Right kidney (tissue), 1 donor: ENCODE data around the gene AP1M1.
"Not testable (repeated sequence)": the region's sequence is repeated elsewhere in the genome, so short reads cannot be mapped to it uniquely, and the experiment has no call there.

ENCODE experiments used
- DNase-seq: peaks from one replicate; pipeline ENCODE4 v3.0.0-alpha.2; 2016

The AP1M1 gene

DNA sequence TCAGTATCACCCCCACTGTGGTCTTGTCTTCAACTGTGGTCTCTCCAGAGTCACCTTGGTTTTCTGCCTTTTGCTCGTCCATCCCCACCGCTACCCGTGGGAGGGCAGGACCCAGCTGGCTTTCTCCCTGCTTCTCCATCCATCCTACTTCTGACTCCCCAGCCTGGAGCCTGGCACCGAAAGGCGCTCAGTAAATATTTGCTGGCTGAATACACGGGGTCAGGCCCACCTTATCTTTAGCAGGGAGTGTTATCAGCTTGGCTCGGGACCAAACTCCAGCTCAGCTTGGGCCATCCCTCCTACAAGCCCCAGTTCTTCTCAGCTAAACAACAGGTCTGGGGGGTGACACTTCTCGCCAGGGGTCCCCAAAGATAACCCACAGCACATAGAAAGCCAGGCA is 64.9 kb downstream of the AP1M1 start:
- no peak for DNase-seq

DNA sequence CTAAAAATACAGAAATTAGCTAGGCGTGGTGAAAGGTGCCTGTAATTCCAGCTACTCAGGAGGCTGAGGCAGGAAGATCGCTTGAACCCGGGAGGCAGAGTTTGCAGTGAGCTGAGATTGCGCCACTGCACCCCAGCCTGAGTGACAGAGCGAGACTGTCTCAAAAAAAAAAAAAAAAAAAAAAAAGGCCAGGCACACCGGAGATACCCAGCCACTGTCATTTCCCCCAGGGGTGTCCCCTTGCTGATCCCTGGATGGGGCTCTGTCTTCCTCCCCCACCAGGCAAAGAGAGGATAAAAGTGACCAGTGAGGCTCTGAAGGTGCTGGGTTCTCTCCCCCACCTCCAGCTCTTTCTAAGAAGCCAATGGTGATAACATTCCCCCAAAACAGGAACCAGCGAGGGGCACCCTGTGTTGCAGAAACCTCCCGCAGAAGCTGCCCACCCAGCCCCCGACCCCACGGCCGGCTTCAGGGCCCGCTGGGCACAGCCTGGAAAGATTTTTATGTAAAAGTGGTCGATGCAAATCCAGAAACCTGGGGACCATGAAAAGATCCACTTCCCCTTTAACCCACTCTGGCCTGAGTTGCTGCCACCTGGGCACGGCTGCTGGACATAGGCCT is 65.5 kb downstream of the AP1M1 start:
- DNase-seq, result no peak

DNA sequence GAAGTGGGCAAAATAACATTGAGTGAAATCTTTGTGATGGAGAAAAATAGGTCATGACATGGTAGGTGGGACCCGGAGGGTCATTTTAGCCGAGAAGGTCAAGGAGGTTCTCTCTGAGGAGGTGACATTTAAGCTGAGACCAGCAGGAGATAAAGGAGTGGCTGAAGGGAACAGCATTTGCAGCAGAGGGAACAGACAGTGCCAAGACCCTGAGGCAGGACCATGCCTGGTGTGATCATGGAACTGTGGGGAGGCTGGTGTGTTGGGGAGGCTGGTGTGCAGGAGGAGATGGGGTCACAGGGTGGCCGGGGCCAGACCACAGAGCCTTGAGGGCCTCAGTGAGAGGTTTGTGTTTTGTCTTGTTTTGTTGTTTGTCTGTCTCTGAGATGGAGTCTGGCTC is 67.5 kb downstream of the AP1M1 start:
- no peak for DNase-seq

DNA sequence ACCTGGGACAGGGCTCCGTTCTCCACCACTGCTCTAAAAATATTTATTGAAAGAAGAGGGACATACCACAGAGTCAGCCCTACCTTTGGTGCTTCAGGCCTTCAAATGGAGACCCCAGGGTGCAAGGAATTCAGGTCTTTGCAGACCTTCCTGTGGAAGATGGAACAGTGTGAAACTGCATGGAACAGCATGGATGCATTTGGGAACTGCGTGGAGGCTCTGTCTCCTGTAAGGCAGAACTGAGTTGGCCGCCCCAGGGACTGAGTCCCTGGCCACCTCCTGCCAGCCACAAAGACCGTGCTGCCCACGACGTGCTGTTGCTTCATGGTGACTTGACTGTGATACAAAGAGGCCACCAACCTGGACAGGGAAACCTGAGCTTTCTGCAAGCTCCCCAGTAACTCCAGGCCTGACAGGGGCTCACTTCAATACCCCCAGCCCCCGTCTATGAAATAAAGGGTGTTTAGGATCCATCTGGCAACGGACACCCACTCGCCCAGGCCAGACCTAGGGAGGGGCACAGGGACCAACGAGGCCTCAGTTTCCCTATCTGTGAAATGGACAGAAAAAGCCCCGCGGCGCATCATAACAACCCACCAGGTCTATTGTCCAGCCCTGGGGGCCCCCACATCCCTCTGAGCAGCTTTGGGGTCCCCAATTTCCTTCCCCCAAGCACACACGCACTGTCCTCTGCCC is 68.3 kb downstream of the AP1M1 start:
- no peak for DNase-seq

DNA sequence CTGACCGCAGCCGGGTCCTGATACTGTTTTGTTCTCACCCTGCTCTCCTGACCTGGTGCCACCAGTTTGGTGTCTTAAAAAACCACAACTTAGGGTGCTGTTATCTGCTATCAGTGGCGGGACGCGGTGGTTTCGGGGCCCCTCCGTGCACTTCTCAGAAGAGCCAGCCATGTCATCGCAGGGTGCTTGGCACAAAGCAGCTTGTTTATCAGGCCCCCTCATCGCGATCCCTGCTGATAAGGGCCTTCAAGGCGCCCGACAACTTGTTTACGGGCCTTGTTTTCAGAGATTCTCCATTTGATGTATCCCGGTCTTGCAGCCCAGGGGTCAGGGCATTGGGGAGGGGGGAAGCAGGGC is 68.9 kb downstream of the AP1M1 start:
- no peak for DNase-seq

DNA sequence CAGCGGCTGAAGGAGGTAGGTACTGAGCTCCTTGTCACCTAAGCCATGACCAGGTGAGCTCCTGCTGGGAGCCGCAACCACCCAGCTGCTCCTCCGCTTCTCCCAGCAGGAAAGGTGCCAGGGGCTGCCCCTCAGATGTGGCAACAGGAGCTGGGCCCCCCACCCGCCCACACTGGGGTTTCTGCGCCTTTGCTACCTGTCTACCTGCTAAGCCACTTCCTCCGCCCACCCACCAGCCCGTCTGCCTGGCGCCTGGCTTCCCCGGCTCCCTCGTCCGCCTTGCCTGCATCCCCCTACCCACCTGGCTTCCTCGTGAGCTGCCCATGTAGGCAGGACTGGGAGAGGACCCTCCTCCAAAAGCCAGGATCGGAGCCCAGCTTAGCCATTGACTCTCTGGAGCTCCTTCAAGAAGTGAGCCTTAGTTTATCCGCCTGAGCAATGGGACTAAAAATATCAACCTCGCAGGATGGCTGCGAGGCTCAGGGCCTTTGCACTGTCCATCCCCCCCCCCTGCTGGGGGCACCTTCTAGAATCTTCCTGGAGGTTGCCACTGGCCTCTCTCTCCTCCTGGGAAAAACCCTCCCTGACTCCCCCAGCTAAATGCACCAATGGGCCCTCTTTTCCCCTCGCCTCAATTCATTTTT is 71.1 kb downstream of the AP1M1 start:
- DNase-seq, result no peak

DNA sequence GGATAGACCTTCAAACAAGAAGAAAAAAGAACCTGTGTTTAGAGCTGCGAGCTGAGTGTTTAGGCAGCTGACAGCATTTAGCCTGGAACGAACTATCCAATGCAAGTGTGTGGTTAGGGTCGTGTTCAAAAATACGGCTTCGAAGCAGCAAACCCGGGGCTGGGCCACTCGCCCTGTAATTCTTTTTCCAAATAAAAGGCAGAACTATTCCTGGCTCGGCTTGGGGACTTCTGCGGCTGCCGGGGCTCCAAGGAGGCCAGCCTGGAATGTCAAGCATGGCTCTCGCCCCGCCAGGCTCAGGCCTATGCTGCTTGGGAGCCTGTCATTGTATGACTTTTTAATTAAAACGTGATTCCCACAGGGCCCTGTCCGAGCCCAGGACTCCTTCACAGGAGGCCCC is 75.2 kb downstream of the AP1M1 start:
- DNase-seq, result no peak

DNA sequence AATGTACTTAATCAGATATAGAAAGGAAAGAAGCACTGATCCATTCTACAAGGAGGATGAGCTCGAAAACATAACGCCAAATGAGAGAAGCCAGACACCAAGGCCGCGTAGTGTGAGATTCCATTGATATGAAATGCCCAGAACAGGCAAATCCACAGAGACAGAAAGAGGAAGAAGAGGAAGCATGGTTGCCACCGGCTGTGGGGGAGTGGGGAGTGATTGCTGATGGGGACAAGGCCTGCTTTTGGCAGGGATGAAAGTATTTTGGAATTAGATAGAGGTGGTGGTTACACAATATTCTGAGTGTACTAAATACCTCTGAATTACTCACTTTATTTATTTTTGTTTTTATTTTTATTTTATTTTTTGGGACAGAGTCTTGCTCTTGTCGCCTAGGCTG is 76.7 kb downstream of the AP1M1 start:
- DNase-seq, result no peak

DNA sequence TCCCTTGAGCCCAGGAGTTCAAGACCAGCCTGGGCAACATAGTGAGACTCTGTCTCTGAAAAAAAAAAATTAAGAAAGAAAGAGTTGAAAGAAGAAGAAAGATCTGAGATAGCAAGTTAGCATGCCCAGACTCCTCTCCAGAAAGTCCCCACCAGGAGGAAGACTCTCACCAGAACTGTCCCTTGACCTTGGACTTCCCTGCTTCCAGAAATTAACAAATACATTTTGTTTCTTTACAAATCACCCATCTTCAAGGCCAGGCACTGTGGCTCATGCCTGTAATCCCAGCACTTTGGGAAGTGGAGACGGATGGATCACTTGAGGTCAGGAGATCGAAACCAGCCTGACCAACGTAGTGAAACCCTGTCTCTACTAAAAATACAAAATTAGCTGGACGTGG is 82.6 kb downstream of the AP1M1 start:
- no peak for DNase-seq

DNA sequence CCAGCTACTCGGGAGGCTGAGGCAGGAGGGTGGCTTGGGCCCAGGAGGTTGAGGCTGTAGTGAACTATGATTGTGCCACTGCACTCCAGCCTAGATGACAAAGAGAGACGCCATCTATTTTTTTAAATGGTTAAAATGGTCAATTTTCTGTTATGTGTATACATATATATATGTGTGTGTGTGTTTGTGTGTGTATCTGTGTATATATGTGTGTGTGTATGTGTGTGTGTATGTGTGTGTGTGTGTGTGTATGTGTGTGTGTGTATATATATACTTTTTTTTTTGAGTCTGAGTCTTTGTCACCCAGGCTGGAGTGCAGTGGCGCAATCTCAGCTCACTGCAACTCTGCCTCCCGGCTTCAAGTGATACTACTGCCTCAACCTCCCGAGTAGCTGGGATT is 84.0 kb downstream of the AP1M1 start:
- no peak for DNase-seq

DNA sequence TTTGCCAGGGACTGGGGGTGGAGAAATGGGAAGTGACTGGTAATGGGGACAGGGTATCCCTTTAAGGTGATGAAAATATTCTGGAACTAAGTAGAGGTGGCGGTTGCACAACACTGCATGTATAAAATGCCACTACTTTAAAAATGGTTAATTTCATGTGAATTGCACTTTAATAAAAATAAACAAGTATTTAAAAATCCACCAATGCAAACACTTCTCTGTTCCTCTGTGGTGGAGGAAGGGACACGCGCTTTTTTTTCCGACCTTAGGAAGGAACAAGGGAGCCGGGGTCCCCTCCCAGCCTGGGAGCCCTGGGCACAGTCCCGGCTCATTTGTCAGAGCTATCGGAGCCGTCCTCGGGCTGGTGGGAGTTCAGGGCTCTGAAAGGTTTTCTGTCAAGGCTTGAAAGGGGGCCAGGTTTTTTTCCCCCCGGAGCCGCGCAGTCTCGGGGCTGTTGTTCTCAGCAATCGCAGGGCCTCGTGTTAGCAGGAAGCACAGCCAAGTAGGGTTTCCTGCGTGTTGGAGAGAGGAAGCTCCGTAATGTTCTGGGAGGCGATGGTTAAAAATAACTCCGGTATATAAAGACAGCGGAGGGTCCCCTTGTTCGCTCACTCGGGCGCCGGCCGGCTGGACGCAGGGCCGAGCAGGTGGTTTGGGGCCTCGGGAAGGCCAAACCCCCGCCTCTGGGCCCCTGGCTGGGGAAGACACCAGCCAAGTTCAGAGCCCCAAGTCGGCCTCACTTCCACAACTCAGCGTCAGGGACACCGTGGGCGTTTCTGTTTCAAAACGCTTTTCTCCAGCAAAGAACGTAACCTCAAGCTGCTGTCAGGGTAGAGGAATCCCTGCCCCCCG is 85.7 kb downstream of the AP1M1 start:
- peak; percentile 79 for DNase-seq

DNA sequence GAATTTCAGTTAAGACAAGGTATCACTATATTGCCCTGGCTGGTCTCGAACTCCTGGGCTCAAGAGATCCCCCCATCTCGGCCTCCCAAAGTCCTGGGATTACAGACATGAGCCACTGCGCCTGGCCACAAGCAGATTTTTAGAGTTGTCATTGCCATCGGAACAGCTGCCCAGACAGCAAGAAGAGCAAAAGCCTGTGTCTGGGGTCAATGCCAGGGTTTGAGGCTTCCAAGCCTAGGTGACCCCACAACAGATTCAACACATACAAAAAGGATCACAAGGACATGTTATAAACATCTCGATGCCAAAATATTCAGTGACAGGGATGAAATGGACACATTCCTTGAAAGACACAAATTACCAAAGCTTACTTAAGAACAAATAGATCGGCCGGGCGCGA is 86.8 kb downstream of the AP1M1 start:
- DNase-seq, result no peak

DNA sequence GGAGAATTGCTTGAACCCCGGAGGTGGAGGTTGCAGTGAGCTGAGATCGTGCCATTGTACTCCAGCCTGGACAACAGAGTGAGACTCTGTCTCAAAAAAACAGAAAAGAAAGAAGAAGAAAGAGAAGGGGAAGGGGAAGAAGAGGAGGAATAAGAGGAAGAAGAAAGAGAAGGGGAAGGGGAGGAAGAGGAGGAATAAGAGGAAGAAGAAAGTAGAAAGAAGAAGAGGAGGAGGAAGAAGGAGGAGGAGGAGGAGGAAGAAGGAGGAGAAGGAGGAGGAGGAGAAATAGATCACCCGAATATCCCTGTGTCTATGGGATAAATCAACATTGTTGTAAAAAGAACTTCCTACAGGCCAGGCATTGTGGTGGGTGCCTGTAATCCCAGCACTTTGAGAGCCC is 87.4 kb downstream of the AP1M1 start:
- DNase-seq, result not testable (repeated sequence)

DNA sequence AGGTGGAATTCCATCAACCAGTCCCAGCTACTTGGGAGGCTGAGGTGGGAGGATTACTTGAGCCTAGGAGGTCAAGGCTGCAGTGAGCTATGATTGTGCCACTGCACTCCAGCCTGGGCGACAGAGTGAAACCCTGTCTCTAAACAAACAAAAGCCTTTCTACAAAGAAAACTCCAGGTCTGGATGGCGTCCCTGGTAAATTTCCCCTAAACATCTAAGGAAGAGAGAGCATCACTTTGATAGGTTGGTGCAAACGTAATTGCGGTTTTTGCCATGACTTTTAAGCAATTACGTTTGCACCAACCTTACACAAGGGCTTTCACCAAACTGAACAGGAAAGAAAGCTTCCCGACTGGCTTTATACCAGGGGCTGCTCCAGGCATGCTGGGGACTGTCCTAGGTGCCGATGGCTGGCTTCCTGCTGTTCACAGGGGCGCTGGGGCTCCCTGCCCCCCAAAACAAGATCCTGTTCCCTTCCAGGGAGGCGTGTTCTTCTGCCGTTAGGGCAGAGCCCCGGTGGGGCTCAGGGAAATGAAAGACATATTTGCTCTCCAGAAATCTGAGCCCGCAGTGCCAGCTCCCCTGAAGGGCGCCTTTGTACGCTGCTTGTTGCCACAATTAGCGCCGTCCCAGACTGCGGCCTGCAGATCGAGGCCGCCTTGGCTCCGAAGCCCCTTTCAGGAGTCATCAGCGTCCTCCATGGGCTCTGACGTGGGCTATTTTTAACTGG is 88.2 kb downstream of the AP1M1 start:
- no peak for DNase-seq

DNA sequence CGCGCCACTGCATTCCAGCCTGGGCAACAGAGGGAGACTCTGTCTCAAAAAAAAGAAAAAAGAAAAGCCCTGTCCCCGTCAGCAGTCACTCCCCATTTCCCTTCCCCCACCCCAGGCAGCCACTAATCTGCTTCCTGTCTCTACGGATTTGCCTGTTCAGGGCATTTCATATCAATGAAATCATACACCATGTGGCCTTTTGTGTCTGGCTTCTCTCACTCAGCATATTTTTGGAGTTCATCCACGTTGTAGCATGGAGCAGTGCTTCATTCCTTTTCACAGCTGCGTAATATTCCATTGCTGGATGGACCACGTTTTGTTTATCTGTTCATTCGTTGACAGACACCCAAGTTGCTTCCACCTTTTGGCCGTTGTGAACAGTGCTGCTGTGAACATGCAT is 90.8 kb downstream of the AP1M1 start:
- no peak for DNase-seq

DNA sequence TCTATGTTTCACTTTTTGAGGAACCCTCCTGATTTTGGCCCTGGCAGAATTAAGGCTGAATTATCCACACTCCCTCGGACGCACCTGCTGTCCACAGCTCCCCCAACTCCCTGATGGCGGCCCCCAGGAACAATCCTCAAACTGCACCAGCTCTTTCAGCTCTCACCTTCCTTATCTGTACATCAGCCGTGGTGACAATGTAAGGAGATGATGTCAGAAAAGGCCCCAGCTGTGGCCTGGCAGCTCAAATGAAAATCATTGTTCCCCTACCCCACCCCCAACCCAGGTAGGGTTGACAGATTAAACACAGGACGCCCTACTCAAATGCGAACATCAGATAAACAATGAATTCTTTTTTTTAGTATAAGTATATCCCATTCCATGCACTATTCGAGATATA is 91.9 kb downstream of the AP1M1 start:
- no peak for DNase-seq

DNA sequence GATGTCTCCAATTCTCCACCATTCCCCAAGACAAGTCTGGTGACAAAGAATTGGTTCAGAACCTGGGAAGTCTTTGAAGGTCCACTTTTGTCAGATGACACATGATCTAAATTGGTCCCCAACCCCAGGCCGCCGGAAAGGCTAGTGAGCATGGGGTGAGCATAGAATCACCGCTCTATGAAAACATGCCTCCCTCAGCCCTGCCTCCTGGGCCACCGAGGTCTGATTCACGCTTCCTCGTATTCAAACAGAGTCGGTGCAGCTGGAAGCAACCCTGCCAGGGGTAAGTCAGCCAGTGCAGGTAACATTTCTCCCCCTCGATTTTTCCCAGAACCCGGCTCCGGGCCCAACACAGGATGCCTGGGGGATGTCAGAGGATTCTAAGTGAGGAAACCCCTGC is 93.0 kb downstream of the AP1M1 start:
- DNase-seq, result no peak

DNA sequence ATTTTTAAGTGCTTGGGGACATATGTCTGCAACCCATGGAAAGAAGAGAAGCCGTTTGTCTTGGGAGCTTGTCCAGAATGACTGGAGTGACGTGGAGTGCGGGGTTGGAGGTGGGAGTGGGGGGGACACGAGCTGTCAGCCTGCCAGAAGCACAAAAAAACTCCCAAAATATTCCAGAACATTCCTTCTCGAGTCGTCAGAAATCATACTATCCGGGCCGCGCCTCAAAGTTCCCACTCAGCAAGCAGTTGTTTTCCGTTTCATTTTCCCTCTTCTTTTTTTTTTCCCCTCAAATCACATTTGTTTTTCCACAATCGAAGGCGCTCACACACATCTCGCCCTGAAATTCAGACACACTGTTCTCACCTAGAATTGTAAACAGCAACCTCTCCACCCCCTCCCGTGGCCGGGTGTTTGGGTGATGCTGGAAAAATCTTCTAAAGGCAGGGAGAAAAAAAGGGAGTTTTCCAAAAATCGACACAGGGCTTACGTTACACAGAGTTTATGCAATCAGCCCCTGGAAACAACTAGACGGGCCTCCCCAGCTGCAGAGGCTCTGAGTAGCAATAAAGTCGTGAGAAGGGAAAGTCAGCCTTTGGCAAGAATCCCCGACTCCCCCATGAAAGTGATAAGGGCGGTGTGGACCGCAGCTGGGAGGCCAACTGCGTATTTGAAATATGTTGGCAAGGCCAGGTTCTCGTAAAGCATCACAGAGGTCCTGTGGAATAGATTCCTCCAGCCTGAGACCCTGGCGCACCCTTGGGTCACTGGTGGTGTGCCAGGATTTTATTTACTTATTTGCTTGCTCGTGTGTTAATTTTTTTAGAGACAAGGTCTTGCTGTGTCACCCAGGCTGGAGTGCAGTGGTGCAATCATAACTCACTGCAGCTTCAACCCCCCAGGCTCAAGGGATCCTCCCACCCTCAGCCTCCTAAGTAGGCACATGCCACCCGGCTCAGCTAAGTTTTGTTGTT is 95.7 kb downstream of the AP1M1 start:
- DNase-seq, result peak; percentile 77

DNA sequence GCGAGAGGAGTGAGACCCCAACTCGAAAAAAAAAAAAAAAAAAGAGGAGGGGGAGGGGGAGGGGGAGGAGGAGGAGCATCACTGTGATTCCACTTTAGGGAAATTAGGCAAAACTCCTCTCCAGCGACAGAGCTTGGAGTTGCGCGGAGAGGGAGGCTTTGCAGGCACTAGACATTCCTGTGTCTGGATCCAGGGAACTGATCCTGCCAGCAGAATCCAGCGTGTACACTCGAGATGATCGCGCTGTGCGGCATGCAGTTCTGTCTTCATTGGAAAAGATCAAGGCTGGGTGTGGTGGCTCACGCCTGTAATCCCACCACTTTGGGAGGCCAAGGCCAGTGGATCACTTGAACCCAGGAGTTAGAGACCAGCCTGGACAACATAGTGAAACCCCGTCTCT is 97.3 kb downstream of the AP1M1 start:
- DNase-seq, result no peak
